Left renal cortex interstitium (tissue), 4 donors: ENCODE measurements around the gene ZCCHC4. TPM values are rescaled to one million over a fixed set of nuclear protein-coding genes. Genes with fewer than 3 reads are reported as not detected.

Experiments
- DNase-seq, 4 donors: peaks; one replicate each; pipeline ENCODE4 v3.0.0-alpha.2; 2013; ENCODE audit warnings: low read depth in 4 of 4, low spot score in 2 of 4, missing footprints in 1 of 4
- polyA plus RNA-seq, 4 donors: library from polyadenylated mRNA; unstranded; fragments of 120-200 nt; gene quantifications; one replicate each; pipeline ENCODE4 v1.2.1, GENCODE V29; 2013; ENCODE audit not compliant: insufficient read length in 4 of 4

Gene ZCCHC4
- polyA plus RNA-seq: 10 to 100 TPM; 11.2 to 15.9 (median 12.2) TPM

DNA sequence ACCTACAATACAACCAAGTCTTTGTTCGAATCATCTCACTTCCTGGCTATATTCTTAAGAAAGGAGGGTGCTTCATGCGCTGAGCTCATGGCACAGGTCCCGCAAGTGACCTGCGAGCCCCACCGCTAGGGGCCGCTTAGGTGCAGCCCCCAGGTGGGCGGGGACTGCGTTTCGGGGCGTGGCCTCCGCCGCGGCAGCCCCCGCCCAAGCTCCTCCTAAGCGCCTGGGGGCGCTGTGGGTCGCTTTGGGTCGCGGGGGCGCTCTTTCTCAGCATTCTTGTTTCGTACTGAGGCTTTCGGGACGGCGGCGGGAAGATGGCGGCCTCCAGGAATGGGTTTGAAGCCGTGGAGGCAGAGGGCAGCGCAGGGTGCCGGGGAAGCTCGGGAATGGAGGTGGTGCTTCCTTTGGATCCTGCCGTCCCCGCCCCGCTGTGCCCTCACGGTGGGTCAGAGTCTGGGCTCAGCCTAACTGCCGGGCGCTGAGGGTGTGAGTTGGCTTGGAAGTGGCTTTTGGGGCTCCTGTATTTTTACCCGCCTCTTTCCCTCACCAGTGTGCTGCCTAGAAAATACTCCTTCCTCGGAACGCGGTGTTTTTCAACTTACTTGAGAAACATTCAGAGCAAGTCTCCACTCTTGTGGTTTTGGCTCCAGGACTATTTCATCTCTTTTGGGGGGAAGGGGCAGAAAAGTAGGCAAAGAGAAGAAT is at the start of gene ZCCHC4:
TSS of gene ZCCHC4 (plus strand) at position 279 of the 705 bp plus-strand sequence. CDS start at position 315, 36 bp downstream.
- DNase-seq: peak; percentile 75 to 87 (median 80)

- DNase-seq: no peak
Measured at GRCh38 chr4:25271866-25272265, 40.7 kb upstream of the ZCCHC4 start.

DNA sequence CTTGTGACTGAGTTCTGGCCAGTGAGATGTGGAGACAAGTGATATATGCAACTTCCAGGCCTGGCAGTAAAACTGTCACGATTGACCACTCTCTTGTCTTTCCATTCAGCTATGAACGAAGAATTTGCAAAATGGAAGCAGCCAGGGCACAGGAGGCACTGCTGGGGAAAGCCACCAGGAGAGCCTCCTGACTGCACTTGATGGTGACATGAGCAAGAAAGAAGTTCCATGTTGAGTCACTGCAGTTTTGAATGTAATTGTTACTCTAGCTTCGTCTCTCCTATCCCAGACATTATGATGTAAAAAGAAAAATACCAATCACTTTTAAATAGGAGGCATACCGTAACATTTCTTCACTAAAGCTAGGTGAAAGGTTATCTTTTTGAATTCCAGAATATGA is 32.4 kb upstream of the ZCCHC4 start:
- DNase-seq: no peak

- no peak for DNase-seq
Measured at GRCh38 chr4:25283948-25284347, 28.6 kb upstream of the ZCCHC4 start.

DNA sequence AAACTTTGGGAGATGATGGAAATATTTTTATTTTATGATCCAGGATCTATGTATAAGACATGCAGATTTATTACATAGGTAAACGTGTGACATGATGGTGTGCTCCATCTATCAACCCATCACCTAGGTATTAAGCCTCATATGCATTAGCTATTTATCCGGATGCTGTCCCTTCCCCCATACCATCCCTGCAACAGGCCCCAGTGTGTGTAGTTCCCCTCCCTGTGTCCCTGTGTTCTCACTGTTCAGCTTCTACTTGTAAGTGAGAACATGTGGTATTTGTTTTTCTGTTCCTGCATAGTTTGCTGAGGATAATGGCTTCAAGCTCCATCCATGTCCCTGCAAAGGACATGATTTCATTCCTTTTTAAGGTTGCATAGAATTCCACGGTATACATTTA is 28.1 kb upstream of the ZCCHC4 start:
- no peak for DNase-seq

- DNase-seq: no peak
Measured at GRCh38 chr4:25290490-25291067, 22.0 kb upstream of the ZCCHC4 start.

- DNase-seq: no peak
Measured at GRCh38 chr4:25291158-25291733, 21.3 kb upstream of the ZCCHC4 start.

GRCh38 chr4:25297528-25298242 is 14.9 kb upstream of the ZCCHC4 start:
- no peak for DNase-seq

DNA sequence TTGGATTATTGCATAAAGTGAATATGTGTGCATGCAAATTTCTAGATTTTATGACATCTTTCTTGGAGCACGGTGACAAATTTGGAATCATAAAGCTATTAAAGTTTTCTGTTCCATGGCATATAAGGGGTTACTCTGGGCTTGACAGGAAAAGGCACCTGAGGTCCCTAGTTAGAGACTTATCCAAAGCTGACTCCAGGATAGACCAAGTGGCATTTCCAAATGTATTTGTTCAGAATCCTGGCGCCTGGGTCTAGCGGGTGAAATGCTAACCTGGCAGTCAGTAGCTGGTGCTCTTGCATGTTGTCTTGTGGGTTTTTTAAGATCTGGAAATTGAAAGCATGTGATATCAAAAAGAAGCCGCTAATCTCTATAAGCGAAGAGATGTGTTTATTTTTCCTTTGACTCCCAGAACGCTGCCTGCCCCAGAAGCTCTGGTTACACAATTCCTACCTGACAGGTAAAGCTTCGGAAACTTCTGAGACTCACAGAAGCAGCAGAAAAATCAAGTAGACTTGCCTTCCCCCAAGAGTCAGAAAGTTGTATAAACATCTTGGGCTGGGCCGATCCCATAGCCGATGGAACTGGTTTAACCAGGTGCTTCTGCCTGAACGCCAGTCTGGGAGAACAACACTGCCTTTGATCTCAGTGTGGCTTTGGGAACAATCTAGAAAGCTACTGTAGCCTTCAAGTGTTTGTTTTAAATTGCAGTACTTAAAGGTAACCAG is 12.9 kb upstream of the ZCCHC4 start:
- no peak for DNase-seq

DNA sequence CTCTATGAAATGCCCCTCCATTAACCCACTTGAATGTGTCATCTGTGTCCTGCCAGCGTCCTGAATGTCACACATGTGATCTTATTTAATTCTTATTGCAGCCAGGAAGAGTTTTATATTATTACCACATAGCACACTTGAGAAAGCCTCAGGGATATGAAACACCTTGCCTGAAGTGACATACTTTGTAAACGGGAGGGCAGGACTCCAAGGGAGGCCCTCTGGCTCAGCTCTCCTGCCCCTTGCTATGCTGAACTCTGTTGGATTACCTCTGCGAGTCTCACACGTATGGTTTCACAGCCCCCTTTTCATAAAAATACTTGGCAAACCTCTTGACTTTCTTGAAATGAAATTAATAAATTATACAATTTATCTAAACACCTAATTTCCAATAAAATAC is 11.1 kb upstream of the ZCCHC4 start:
- DNase-seq: no peak

DNA sequence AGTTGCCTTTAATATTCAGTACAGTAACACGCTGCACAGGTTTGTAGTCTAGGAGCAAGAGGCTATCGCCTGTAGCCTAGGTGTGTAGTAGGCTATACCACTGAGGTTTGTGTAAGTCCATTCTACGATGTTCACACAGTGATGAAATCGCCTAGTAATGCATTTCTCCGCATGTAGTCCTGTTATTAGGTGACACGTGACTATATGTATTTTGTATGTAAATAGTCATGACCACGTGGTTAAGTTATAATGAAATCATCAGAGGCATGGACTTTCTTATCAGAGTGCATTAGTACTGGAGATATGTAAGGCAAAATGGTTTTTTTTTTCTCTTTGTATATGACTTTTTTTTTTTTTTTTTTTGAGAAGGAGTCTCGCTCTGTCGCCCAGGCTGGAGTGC is 9.9 kb upstream of the ZCCHC4 start:
- DNase-seq: no peak

DNA sequence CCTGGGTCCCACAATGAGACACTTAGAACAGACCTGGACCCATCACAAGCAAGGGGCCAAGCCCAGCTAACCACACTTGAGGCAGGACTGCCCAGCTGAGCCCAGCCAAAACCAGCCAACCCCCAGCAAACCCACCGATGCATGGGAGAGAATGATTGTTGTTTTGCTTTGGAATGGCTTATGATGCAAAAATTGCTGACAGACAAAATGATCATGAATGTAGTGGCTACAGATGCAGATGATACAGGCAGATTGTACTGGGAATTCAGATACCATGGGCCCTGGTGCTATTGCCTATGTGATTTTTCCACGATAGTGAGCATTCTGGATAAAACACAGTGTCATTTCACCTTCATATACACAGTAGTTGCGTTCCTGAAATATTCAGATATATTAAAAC is 9.0 kb upstream of the ZCCHC4 start:
- DNase-seq: no peak

DNA sequence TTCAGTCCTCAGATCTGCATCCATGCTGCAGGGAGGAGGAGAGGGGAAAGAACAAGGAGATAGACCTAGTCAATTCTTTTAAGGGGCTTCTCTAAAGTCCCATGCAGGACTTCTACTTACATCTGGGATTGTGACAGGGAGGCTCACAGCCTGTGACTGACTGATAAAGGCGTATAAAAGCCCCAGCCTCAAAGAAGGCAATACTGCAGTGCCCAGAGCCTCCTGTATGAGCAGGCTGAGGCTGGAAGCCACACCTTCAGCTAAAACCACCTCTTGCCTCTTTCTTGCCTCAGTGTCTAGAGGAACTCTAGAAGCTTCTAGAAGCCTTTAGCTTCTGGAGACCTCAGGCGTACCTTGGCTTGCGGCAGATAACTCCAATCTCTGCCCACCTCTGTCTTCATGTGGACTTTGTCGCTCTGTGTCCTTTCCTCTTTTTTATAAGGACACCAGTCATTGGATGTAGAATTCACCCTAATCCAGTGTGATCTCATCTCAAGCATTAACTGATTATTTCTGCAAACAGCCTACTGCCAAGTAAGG is 6.0 kb upstream of the ZCCHC4 start:
- DNase-seq: no peak

- DNase-seq: no peak
Measured at GRCh38 chr4:25307596-25307995, 5.0 kb upstream of the ZCCHC4 start.

GRCh38 chr4:25308306-25308705 is 4.3 kb upstream of the ZCCHC4 start:
- DNase-seq: no peak

GRCh38 chr4:25308761-25309160 is 3.8 kb upstream of the ZCCHC4 start:
- no peak for DNase-seq

DNA sequence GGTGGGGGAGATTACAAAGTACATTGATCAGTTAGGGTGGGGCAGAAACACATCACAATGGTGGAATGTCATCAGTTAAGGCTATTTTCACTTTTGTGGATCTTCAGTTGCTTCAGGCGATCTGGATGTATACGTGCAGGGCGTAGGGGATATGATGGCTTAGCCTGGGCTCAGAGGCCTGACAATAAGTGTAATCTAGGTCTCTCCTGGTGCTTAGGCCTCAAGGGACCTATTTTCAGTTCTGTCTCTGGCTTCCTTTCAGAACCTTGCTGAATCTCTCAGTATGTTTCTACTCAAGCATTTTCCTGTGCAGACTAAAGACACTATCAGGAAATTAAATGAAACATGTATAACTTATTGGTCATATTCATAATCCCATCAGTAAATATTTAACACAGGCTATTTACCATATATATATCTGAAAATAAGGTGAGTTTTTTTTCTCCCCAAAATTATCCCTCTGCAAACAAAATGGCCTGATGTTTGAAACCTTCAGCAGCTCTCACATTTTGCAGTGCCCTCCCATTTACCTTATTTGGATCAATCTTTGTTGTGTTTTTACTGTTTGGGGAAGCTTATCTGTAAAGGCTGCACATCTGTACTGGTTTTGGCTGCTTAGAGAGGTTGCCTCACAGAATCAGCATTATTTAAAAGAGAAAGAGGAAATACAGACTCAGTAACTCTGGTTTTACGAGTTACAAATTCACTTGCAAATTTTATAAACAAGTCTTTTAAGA is 2.3 kb upstream of the ZCCHC4 start:
- DNase-seq: no peak

DNA sequence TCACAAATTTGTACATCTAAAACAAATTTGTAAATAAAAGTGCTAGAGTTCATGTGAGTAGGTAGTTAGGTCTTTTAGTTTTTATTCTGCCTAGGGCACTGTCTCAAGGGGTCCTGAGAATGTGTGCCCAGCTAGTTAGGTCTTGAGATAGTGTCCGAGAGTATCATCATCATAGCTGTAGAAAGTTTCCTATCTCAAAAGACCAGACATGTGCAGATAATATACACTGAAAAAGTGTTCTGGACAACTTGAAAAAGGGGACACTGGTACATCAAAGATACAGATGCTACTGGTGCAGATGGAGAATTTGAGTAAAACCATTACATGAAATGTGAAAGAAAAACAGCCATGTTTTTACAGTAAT is 1.8 kb upstream of the ZCCHC4 start:
- DNase-seq: no peak

DNA sequence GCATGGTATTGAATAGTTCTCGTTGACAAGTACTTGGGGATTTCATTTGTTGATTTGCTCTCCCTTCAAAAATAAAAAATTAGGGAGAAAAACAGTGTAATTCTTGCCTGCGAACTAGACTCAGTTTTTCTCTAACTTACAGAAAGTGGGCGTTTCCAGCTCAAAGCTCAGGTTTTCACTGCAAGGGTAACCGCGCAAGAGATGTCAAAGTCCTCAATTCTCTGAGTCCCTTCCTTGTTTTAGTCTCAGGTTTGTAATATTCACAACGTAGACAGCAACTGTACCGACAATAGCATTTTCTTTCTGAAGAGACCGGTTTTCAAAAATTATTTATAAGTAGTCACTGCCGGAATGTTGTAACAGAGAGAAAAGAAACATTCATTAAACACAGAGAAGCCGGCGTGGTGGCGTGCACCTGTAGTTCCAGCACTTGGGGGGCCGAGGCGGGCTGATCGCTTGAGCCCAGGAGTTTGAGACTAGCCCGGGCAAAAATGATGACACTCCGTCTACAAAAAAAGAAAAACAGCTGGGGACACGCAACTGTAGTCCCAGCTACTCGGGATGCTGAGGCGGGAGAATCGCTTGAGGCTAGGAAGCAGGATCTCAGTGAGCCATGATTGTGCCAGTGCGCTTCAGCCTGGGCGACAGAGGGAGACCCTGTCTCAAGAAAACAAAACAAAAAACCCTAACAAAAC is 774 bp downstream of the ZCCHC4 start:
- DNase-seq: peak in 1 of 4 donors; percentile 34
